MM.1S (cell line): ENCODE data around the gene QSOX1.

Experiments used
- DNase-seq: peaks from one replicate; pipeline ENCODE4 v3.0.0-alpha.2; 2015
- H2AFZ ChIP-seq: fragments of 300-600 bp; sonication (generic); 2 replicates; pipeline ENCODE4 v1.6.0; 2016; ENCODE audit warnings: antibody characterized with exemption, low read length
- H3F3A ChIP-seq: fragments of 300-600 bp; sonication (generic); 2 replicates; pipeline ENCODE4 v1.6.1; 2016; ENCODE audit warnings: mild to moderate bottlenecking, antibody characterized with exemption, low read length, moderate library complexity, mixed read lengths; ENCODE audit not compliant: insufficient read depth
- H3K27ac ChIP-seq: fragments of 300-600 bp; sonication (generic); 2 replicates; pipeline ENCODE4 v1.5.1; 2016; ENCODE audit warnings: mild to moderate bottlenecking, low read length
- H3K27me3 ChIP-seq: fragments of 300-600 bp; sonication (generic); replicated peaks from 2 replicates; pipeline ENCODE4 v1.6.0; 2016; ENCODE audit warnings: low read length; ENCODE audit not compliant: insufficient read depth
- H3K36me3 ChIP-seq: fragments of 300-600 bp; sonication (generic); replicated peaks from 2 replicates; pipeline ENCODE4 v1.6.1; 2016; ENCODE audit warnings: mild to moderate bottlenecking, low read length, mixed read lengths; ENCODE audit not compliant: insufficient read depth
- H3K4me1 ChIP-seq: fragments of 300-600 bp; sonication (generic); 2 replicates; pipeline ENCODE4 v1.6.1; 2016; ENCODE audit warnings: low read length, mixed read lengths
- H3K4me2 ChIP-seq: fragments of 300-600 bp; sonication (generic); 2 replicates; pipeline ENCODE4 v1.6.0; 2016; ENCODE audit warnings: low read depth, low read length
- H3K4me3 ChIP-seq: fragments of 300-600 bp; sonication (generic); 2 replicates; pipeline ENCODE4 v1.5.1; 2016; ENCODE audit warnings: low read length, mixed read lengths
- H3K79me2 ChIP-seq: fragments of 300-600 bp; sonication (generic); 2 replicates; pipeline ENCODE4 v1.6.1; 2016; ENCODE audit warnings: mixed run types, low read length, mixed read lengths
- H3K9ac ChIP-seq: fragments of 300-600 bp; sonication (generic); 2 replicates; pipeline ENCODE4 v1.6.1; 2016; ENCODE audit warnings: low read length, mixed read lengths
- H3K9me2 ChIP-seq: fragments of 300-600 bp; sonication (generic); replicated peaks from 2 replicates; pipeline ENCODE4 v1.6.1; 2016; ENCODE audit warnings: mild to moderate bottlenecking, low read length, mixed read lengths; ENCODE audit not compliant: insufficient read depth
- H3K9me3 ChIP-seq: fragments of 300-600 bp; sonication (generic); replicated peaks from 2 replicates; pipeline ENCODE4 v1.6.1; 2016; ENCODE audit warnings: mild to moderate bottlenecking, low read length, mixed read lengths; ENCODE audit not compliant: insufficient read depth
- H4K20me1 ChIP-seq: fragments of 300-600 bp; sonication (generic); 2 replicates; pipeline ENCODE4 v1.6.1; 2016; ENCODE audit warnings: mild to moderate bottlenecking, low read length, moderate library complexity, mixed read lengths; ENCODE audit not compliant: insufficient read depth
- EZH2 ChIP-seq: fragments of 300-600 bp; sonication (generic); optimal IDR thresholded peaks from 2 replicates; pipeline ENCODE3; 2017; ENCODE audit warnings: low read depth, mild to moderate bottlenecking, antibody characterized with exemption, low read length, mixed read lengths
- EZH2phosphoT487 ChIP-seq: fragments of 300-600 bp; sonication (generic); IDR thresholded peaks from 2 replicates; pipeline ENCODE4 v1.6.1; 2018; ENCODE audit warnings: antibody characterized with exemption, low read length
- TF ChIP-seq, protein P1 (sequence below): fragments of 300-600 bp; sonication (generic); IDR thresholded peaks from 2 replicates; pipeline ENCODE4 v1.5.1; 2016; ENCODE audit warnings: antibody characterized with exemption, low read length, mixed read lengths

The QSOX1 gene

DNA sequence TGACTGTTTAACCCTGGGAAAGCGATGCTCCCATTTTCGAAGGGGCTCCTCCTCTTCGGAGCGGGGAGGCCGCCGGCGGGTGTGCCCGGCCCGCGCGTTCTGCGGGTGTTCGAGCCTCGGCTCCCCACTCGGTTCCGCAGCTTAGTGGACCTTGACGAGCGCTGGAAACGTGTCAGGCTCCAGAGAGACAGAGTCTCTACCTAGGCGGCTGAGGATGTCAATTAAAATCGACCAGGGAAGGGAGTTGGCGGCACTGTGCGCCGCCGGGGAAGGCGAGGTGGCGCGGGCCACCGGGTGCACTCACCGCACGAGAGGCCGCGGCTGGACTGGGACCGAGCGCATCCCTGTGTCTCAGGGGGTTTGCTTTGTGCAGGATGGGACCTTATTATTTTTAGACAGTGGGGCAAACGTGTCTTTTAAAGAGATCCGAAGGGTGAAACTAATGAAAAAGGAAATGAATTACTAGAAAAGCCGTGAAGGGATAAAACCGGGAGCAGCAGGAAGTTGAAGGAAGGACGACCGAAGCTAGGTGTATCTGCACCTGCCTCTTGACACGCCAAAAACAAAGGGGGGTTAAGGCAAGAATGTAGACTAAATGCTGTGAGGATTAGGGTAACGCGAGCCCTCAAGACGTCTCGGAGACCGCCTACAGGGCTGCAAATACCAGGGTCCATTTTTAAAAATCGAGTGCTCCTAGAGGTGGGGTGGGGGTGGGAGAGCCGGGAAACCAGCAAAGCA lies 81.0 kb downstream of the QSOX1 start:
- Histone ChIP-seq H3F3A (no peaks in the 10 kb centered on the region), H3K9me2 (no peaks in the 10 kb centered on the region), H3K27ac (no peak overlapping the region), H3K4me2 (peak overlapping the region; percentile 18; the same call in 1 of the 2 replicates), H2AFZ (no peak overlapping the region), H4K20me1 (no peaks in the 10 kb centered on the region), H3K36me3 (no peaks in the 10 kb centered on the region), H3K9ac (no peak overlapping the region), H3K9me3 (no peaks in the 10 kb centered on the region), H3K4me1 (no peaks in the 10 kb centered on the region), H3K79me2 (no peaks in the 10 kb centered on the region), H3K4me3 (no peak overlapping the region), H3K27me3 (peaks cover 82% of the 10 kb centered on the region)
- DNase-seq: no peak
- TF ChIP-seq EZH2 (peak; percentile 68), EZH2phosphoT487 (peak; percentile 46; the same call in 1 of the 2 replicates)
- TF ChIP-seq, protein P1, sequence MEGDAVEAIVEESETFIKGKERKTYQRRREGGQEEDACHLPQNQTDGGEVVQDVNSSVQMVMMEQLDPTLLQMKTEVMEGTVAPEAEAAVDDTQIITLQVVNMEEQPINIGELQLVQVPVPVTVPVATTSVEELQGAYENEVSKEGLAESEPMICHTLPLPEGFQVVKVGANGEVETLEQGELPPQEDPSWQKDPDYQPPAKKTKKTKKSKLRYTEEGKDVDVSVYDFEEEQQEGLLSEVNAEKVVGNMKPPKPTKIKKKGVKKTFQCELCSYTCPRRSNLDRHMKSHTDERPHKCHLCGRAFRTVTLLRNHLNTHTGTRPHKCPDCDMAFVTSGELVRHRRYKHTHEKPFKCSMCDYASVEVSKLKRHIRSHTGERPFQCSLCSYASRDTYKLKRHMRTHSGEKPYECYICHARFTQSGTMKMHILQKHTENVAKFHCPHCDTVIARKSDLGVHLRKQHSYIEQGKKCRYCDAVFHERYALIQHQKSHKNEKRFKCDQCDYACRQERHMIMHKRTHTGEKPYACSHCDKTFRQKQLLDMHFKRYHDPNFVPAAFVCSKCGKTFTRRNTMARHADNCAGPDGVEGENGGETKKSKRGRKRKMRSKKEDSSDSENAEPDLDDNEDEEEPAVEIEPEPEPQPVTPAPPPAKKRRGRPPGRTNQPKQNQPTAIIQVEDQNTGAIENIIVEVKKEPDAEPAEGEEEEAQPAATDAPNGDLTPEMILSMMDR: no peak

DNA sequence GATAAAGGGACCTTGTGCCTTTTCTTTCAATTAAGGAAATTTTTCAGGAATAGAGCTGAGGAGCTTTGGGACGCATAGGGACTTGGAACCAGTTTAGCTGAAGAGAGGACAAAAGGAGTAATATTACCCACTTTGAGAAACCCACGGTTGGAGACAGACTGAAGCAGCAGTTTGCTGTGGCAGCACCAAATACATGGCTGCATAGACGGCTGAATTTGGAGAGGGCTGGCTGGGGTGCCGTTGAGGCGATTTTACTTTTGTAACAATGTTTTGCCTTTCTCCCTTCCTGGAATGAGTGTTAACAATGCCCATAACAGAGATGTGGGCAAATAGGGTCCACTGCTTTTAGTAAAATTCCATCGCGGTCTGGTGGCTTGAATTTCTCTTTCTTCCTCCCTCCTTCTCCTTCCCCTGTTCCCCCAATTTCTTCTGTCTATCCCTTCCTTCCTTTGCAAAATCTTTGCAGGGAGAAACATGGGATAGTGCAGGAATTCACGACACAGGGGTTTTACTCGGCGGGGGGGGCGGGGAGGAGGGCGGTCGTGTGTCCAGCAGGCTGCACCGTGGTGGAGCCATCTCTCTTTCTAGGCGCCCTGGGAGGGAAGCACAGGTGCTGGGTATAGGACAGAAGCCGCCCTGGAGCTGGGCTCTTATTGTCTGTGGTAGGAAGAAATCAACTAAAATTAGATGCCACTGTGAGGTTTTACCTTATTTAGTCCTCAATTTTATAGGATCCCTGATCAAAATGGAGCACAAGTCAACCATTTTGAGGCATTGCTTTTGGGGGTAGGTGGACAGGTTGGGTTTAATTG lies 82.2 kb downstream of the QSOX1 start:
- Histone ChIP-seq H3K27ac (no peak overlapping the region), H3K4me3 (no peak overlapping the region), H2AFZ (no peak overlapping the region), H3K27me3 (peaks cover 77% of the 10 kb centered on the region), H3K9me3 (no peaks in the 10 kb centered on the region), H3K9me2 (no peaks in the 10 kb centered on the region), H3K79me2 (no peaks in the 10 kb centered on the region), H3K36me3 (no peaks in the 10 kb centered on the region), H3K9ac (no peak overlapping the region), H3K4me2 (no peak overlapping the region), H4K20me1 (no peaks in the 10 kb centered on the region), H3K4me1 (no peaks in the 10 kb centered on the region), H3F3A (no peaks in the 10 kb centered on the region)
- no peak for DNase-seq
- TF ChIP-seq, protein P1: no peak
- TF ChIP-seq EZH2 (no peak), EZH2phosphoT487 (no peak)

DNA sequence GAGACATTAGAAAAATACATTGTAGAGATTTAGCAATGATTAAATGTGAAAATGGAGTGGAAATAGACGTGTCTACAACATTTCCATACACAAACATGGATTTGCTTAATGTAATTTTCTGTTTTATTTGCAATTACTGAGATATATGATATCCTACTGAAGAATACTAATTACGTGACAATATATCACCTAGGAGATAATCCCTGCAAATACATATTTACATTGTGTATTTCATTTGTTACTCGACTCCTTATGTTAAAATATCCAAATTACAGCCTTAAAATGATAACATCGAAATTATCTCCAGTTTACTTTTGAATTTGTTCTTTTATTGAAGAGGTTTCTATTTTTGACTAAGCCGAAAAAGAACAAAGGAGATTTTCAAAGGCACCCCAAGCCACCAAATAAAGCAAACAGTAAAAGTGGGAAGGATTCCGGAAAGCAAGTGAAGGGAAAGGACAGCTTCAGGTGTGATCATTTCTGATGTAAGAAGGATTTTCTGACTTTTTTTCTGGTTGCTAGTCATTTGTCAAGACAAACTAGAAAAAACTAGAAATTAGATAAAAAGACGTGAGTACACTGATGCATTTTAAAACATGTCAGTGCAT lies 83.3 kb downstream of the QSOX1 start:
- no peaks in the 10 kb centered on the region for H3K9me2 ChIP-seq
- no peaks in the 10 kb centered on the region for H3K4me1 ChIP-seq
- H3K4me2 ChIP-seq: no peak overlapping the region
- no peak overlapping the region for H3K9ac ChIP-seq
- H2AFZ ChIP-seq: no peak overlapping the region
- H3F3A ChIP-seq: no peaks in the 10 kb centered on the region
- H3K9me3 ChIP-seq: no peaks in the 10 kb centered on the region
- no peaks in the 10 kb centered on the region for H4K20me1 ChIP-seq
- H3K36me3 ChIP-seq: no peaks in the 10 kb centered on the region
- no peak overlapping the region for H3K27ac ChIP-seq
- no peak for TF ChIP-seq EZH2
- no peak overlapping the region for H3K4me3 ChIP-seq
- DNase-seq: no peak
- no peaks in the 10 kb centered on the region for H3K79me2 ChIP-seq
- peaks cover 66% of the 10 kb centered on the region for H3K27me3 ChIP-seq
